Nephron progenitor cell (in vitro differentiated cells): ENCODE measurements around the gene SLC30A7.
"Not testable (repeated sequence)": the region's sequence is repeated elsewhere in the genome, so short reads cannot be mapped to it uniquely, and the experiment has no call there.

Experiments
- DNase-seq: peaks from one replicate; pipeline ENCODE4 v3.0.0; 2021
- H3K27ac Mint-ChIP-seq: 2 replicates; pipeline ENCODE4 v1.8.0; 2021; ENCODE audit warnings: mild to moderate bottlenecking, moderate library complexity, mixed read lengths
- H3K27me3 Mint-ChIP-seq: 2 replicates; pipeline ENCODE4 v1.8.0; 2021; ENCODE audit warnings: mild to moderate bottlenecking, low read depth, mixed read lengths; ENCODE audit not compliant: poor library complexity
- H3K36me3 Mint-ChIP-seq: 2 replicates; pipeline ENCODE4 v1.8.0; 2021; ENCODE audit warnings: low read depth, mixed read lengths
- H3K4me1 Mint-ChIP-seq: 2 replicates; pipeline ENCODE4 v1.8.0; 2021; ENCODE audit warnings: mixed read lengths
- H3K4me3 Mint-ChIP-seq: 2 replicates; pipeline ENCODE4 v1.8.0; 2021; ENCODE audit warnings: mild to moderate bottlenecking, moderate library complexity, mixed read lengths
- H3K9me3 Mint-ChIP-seq: 2 replicates; pipeline ENCODE4 v1.8.0; 2021; ENCODE audit warnings: mild to moderate bottlenecking, moderate library complexity, mixed read lengths
- TF ChIP-seq, protein P1 (sequence below): fragments of 200-600 bp; sonication (generic); IDR thresholded peaks from 2 replicates; pipeline ENCODE4 v1.5.0; 2021; ENCODE audit warnings: antibody characterized with exemption

SLC30A7 gene

GRCh38 chr1:100930494-100930893 is 34.6 kb downstream of the SLC30A7 start:
- TF ChIP-seq, protein P1, sequence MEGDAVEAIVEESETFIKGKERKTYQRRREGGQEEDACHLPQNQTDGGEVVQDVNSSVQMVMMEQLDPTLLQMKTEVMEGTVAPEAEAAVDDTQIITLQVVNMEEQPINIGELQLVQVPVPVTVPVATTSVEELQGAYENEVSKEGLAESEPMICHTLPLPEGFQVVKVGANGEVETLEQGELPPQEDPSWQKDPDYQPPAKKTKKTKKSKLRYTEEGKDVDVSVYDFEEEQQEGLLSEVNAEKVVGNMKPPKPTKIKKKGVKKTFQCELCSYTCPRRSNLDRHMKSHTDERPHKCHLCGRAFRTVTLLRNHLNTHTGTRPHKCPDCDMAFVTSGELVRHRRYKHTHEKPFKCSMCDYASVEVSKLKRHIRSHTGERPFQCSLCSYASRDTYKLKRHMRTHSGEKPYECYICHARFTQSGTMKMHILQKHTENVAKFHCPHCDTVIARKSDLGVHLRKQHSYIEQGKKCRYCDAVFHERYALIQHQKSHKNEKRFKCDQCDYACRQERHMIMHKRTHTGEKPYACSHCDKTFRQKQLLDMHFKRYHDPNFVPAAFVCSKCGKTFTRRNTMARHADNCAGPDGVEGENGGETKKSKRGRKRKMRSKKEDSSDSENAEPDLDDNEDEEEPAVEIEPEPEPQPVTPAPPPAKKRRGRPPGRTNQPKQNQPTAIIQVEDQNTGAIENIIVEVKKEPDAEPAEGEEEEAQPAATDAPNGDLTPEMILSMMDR: no peak
- H3K27me3 Mint-ChIP-seq: no peaks in the 10 kb centered on the region
- no peak overlapping the region for H3K27ac Mint-ChIP-seq
- H3K4me1 Mint-ChIP-seq: no peaks in the 10 kb centered on the region
- peaks cover 39% of the 10 kb centered on the region for H3K36me3 Mint-ChIP-seq
- H3K4me3 Mint-ChIP-seq: no peak overlapping the region
- no peaks in the 10 kb centered on the region for H3K9me3 Mint-ChIP-seq
- DNase-seq: no peak

- H3K27me3 Mint-ChIP-seq: no peaks in the 10 kb centered on the region
- no peaks in the 10 kb centered on the region for H3K9me3 Mint-ChIP-seq
- no peak overlapping the region for H3K4me3 Mint-ChIP-seq
- no peaks in the 10 kb centered on the region for H3K4me1 Mint-ChIP-seq
- TF ChIP-seq, protein P1: no peak
- peaks cover 41% of the 10 kb centered on the region for H3K36me3 Mint-ChIP-seq
- peak overlapping the region; percentile 10 for H3K27ac Mint-ChIP-seq
- DNase-seq: no peak
These were observed 35.8 kb downstream of the SLC30A7 start for GRCh38 chr1:100931716-100932115.

GRCh38 chr1:100933555-100933954 is 37.7 kb downstream of the SLC30A7 start:
- H3K27me3 Mint-ChIP-seq, H3K9me3 Mint-ChIP-seq, DNase-seq, H3K27ac Mint-ChIP-seq, H3K4me3 Mint-ChIP-seq, H3K4me1 Mint-ChIP-seq: not testable (repeated sequence)
- H3K36me3 Mint-ChIP-seq: peaks cover 59% of the 10 kb centered on the region

DNA sequence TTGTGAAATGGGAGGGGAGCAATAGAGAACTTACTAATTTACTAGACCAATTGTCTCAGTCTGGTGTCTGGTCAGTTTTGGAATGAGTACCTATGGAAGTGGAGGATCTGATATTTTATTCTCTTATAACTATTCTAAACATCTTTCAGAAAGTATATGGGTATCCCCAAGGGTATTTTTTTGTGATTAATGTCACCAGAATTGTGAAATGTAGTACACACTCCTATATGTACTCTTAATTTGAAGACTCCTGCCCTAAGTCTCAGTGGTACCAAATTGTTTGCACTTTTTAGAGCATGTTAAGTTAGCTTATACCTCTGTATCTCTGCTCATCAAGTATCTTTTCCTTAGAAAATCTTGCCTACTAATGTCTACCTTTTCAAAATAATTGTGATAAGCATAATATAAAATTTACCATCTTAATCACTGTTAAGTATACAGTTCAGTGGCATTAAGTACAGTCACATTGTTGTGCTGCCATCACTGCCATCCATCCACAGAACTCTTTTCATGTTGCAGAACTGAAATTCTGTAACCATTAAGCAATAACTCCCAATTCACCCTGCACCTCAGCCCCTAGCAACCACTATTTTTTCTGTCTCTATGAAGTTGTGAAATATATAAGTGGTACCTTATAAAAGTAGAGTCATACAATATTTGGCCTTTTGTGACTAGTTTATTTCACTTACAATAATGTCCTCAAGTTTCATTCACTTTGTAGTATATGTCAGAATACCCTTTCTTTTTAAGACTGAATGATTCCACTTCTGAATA is 40.5 kb downstream of the SLC30A7 start:
- peaks cover 77% of the 10 kb centered on the region for H3K36me3 Mint-ChIP-seq
- no peak overlapping the region for H3K27ac Mint-ChIP-seq
- DNase-seq: no peak
- no peaks in the 10 kb centered on the region for H3K4me1 Mint-ChIP-seq
- peaks cover 10% of the 10 kb centered on the region for H3K9me3 Mint-ChIP-seq
- no peak overlapping the region for H3K4me3 Mint-ChIP-seq
- TF ChIP-seq, protein P1: no peak
- H3K27me3 Mint-ChIP-seq: no peaks in the 10 kb centered on the region

- no peaks in the 10 kb centered on the region for H3K4me1 Mint-ChIP-seq
- H3K36me3 Mint-ChIP-seq: peaks cover 87% of the 10 kb centered on the region
- H3K4me3 Mint-ChIP-seq: no peak overlapping the region
- DNase-seq: no peak
- peaks cover 26% of the 10 kb centered on the region for H3K9me3 Mint-ChIP-seq
- no peak overlapping the region for H3K27ac Mint-ChIP-seq
- TF ChIP-seq, protein P1: no peak
- no peaks in the 10 kb centered on the region for H3K27me3 Mint-ChIP-seq
These were observed 45.2 kb downstream of the SLC30A7 start for GRCh38 chr1:100941098-100941527.

- DNase-seq: no peak
- Mint-ChIP-seq H3K4me3 (no peak overlapping the region), H3K9me3 (peaks cover 32% of the 10 kb centered on the region), H3K27ac (peak overlapping the region; percentile 84), H3K27me3 (no peaks in the 10 kb centered on the region), H3K4me1 (no peaks in the 10 kb centered on the region), H3K36me3 (peaks cover 87% of the 10 kb centered on the region)
- TF ChIP-seq, protein P1: no peak
These were observed 45.8 kb downstream of the SLC30A7 start for GRCh38 chr1:100941580-100942216.
